ENCODE results near the gene CD55. TPM values are rescaled to one million over a fixed set of nuclear protein-coding genes. Genes with fewer than 3 reads are reported as not detected.

Gene CD55
- total and polyA plus RNA-seq, 2 of the 8 experiments (the other 6 are each of a cell fraction or from before 2014, with no cell fraction given), result 20.1 to 22.8 TPM

DNA sequence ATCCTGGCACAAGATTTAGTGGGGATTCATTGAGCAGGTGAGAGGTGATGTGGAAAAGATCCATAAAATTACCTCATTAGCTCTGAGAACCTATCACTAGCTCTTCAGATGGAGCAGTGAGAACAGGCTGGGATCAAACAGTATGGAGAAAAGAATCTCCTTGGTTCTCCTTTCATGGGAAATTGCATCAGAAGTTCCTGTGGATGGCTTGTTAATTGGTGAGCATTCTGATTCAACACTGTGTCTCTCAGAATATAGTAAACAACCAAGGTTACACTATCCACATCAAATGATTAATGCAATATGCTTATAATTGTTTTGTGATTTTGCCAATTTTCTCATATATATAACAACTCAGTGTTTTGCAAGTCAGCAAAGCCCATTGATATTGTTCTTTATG is 8.3 kb upstream of the CD55 start (continued):
- no peak for TF ChIP-seq CTCF (IDR thresholded peaks at IDR 0.05; ENCODE audit: control extremely low read depth in 1 of 3, insufficient read depth in 1 of 3, low read depth in 1 of 3, low read length in 3 of 3)
- no peak for TF ChIP-seq ZNF274 (IDR thresholded peaks at IDR 0.05; ENCODE audit: borderline replicate concordance, extremely low read depth, low read length)
